Activated naive CD8-positive, alpha-beta T cell (primary cell): ENCODE measurements around the gene PHKB.

Experiments used
- H3K27ac Mint-ChIP-seq: one replicate; pipeline ENCODE4 v1.8.0; 2021; ENCODE audit warnings: mixed read lengths
- H3K27me3 Mint-ChIP-seq: one replicate; pipeline ENCODE4 v1.8.0; 2021; ENCODE audit warnings: mixed read lengths
- H3K36me3 Mint-ChIP-seq: one replicate; pipeline ENCODE4 v1.8.0; 2021; ENCODE audit warnings: mixed read lengths
- H3K4me1 Mint-ChIP-seq: one replicate; pipeline ENCODE4 v1.8.0; 2021; ENCODE audit warnings: low read depth, mixed read lengths
- H3K4me3 Mint-ChIP-seq: one replicate; pipeline ENCODE4 v1.8.0; 2021; ENCODE audit warnings: mild to moderate bottlenecking, mixed read lengths
- H3K9me3 Mint-ChIP-seq: one replicate; pipeline ENCODE4 v1.8.0; 2021; ENCODE audit warnings: low read depth, mixed read lengths

Gene PHKB

DNA sequence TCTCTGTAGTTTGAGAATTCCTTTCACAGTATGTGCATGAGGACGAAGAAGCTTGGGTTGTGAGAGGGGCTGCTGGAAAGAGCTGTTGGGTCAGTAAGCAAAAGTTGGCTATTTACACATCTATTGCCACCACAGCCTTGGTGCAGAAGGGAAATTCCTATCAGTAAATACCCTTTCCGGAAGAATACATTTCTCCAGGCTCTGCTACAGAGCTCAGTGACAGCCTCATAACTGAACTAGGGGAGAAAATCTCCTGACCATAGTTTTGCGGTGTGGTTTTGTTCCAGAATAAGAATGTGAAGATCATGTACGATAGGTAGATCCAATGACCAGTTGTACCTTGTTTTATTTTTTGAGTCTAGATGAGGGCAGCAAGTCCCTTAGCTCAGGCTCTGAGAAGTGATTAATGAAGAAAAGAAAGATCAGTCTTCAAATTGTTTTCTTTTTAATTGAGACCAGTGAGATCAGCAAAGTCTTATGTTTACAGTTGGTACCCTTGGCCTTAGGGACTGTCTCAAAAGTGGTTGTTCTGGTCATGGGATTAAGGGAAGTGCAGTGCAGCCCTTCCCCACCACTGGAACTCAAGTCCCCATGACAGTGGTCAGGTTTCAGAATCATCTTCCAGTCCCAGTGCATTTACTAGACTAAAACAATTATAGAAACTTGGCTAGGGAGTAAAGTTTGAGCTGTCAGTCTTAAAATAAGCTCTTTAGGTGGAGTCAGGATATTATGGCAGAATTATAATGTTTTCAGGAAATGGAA lies 123.5 kb downstream of the PHKB start:
- H3K4me1 Mint-ChIP-seq = no peaks in the 10 kb centered on the region
- no peaks in the 10 kb centered on the region for H3K9me3 Mint-ChIP-seq
- no peaks in the 10 kb centered on the region for H3K27me3 Mint-ChIP-seq
- H3K4me3 Mint-ChIP-seq = no peak overlapping the region
- H3K36me3 Mint-ChIP-seq = peaks cover 12% of the 10 kb centered on the region
- no peak overlapping the region for H3K27ac Mint-ChIP-seq

DNA sequence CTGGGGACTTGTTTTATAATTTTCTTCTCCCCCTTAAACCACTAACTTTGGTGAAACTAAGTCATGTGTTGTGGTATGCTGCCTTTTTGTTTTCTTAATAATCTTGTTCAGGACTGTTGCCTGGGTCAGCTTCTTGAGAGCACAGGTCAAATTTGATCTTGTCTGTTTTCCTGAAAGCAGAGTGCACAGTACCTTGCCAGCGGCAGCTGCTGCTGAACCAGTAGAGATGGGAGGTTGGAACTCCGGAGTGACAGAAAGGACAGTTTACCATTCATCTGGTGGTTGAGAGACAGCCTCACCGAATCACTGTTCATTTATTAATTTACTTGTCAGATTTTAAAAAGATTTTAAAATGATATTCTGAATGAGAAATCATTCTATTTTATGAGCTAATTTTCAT lies 125.0 kb downstream of the PHKB start:
- Mint-ChIP-seq H3K4me3 (no peak overlapping the region), H3K27me3 (no peaks in the 10 kb centered on the region), H3K27ac (no peak overlapping the region), H3K36me3 (peaks cover 16% of the 10 kb centered on the region), H3K4me1 (no peaks in the 10 kb centered on the region), H3K9me3 (no peaks in the 10 kb centered on the region)

DNA sequence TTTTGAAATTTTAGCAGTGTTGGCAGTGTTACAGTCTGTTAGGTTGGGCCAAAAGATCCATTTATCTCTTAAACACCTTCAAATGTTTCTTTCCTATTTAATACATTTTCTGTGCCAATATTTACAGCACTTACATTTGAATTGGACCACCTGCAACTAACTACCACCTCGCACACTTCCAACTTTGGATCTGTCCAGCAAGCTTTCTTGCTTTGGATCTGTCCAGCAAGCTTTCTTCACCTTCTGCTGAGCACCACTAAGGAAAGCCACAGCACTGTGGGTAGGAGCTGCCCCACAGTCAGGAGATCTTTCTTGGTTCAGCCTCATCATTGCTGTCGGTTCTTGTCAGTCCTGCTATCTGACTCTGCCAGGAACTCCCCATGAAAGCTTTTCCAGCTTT lies 129.3 kb downstream of the PHKB start:
- peaks cover 28% of the 10 kb centered on the region for H3K36me3 Mint-ChIP-seq
- H3K27ac Mint-ChIP-seq = no peak overlapping the region
- H3K27me3 Mint-ChIP-seq = no peaks in the 10 kb centered on the region
- no peaks in the 10 kb centered on the region for H3K9me3 Mint-ChIP-seq
- H3K4me1 Mint-ChIP-seq = no peaks in the 10 kb centered on the region
- no peak overlapping the region for H3K4me3 Mint-ChIP-seq

DNA sequence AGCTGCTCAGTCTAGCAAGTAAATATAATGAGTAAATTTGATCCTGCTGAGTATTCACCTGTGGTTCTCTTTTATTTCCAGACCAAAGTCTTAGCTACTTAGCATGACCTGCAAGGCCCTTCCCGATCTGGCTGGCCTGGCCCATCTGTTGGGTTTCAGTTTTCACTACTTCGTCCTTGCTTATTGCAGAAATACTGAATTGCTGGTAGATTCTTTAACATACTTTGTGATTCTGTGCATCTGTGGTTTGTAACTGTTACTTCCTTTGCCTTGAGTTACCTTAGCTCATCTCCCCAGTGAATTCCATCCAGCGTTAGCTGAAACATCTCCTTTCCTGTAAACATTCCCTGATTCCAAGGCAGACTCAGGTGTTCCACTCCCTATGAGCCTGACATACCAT lies 131.1 kb downstream of the PHKB start:
- Mint-ChIP-seq H3K4me1 (no peaks in the 10 kb centered on the region), H3K9me3 (no peaks in the 10 kb centered on the region), H3K36me3 (peaks cover 32% of the 10 kb centered on the region), H3K4me3 (no peak overlapping the region), H3K27ac (no peak overlapping the region), H3K27me3 (no peaks in the 10 kb centered on the region)

DNA sequence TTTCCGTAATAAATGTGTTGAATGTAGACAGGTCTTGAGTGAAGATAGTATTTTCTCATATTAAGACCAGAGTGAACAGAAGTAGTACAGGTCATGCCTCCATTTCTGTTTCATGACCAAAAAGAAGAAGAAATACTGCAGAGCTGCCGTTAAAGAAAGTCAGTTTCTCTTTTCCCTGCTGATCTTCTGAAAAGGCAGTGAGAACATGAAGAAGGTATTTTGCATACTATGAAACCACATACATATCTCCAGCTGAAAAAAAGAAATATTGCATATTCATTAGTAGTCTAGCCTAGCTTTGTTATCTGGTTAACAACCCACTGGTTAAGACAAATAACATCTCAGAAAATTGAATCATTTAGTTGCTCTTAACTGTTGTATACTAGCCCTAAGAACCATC lies 138.4 kb downstream of the PHKB start:
- Mint-ChIP-seq H3K27me3 (no peaks in the 10 kb centered on the region), H3K4me3 (no peak overlapping the region), H3K27ac (no peak overlapping the region), H3K36me3 (peaks cover 26% of the 10 kb centered on the region), H3K9me3 (no peaks in the 10 kb centered on the region), H3K4me1 (peaks cover 6% of the 10 kb centered on the region)

DNA sequence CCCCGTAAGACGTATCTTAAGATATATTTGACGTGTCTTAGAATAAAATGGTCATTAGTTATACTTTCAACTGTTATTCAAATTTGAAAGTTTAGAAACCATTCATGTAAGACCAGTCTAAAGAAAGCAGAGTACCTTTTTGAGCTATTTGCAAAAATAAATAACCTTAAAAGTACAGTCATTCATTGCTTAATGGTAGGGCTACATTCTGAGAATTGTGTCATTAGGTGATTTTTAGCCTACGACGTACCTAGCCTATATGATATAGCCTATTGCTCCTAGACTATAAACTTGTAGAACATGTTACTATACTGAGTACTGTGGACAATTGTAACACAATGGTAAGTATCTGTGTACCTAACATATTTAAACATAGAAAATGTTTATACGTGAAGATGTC lies 139.2 kb downstream of the PHKB start:
- Mint-ChIP-seq H3K9me3 (no peaks in the 10 kb centered on the region), H3K27ac (no peak overlapping the region), H3K27me3 (no peaks in the 10 kb centered on the region), H3K4me1 (peaks cover 6% of the 10 kb centered on the region), H3K4me3 (no peak overlapping the region), H3K36me3 (peaks cover 25% of the 10 kb centered on the region)

DNA sequence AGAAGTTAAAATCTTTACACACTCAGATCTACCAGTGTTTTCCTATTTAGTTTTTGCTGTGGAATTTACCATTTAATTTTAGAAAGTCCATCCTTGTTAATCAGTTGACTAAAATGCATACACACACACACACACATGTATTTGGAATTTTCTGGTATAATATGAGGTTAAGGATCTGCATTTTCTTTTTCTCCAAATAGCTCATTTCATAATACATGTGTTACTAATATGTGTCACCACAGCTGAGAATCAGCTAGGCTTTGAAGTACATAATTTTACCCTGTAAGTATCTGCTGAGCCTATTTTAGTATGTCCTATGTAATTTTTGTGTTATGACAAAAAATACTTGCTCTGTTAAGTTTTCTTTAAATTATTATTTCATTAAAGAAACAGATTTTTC lies 143.2 kb downstream of the PHKB start:
- peaks cover 34% of the 10 kb centered on the region for H3K36me3 Mint-ChIP-seq
- no peaks in the 10 kb centered on the region for H3K9me3 Mint-ChIP-seq
- H3K4me3 Mint-ChIP-seq = no peak overlapping the region
- peaks cover 6% of the 10 kb centered on the region for H3K4me1 Mint-ChIP-seq
- no peaks in the 10 kb centered on the region for H3K27me3 Mint-ChIP-seq
- H3K27ac Mint-ChIP-seq = no peak overlapping the region

DNA sequence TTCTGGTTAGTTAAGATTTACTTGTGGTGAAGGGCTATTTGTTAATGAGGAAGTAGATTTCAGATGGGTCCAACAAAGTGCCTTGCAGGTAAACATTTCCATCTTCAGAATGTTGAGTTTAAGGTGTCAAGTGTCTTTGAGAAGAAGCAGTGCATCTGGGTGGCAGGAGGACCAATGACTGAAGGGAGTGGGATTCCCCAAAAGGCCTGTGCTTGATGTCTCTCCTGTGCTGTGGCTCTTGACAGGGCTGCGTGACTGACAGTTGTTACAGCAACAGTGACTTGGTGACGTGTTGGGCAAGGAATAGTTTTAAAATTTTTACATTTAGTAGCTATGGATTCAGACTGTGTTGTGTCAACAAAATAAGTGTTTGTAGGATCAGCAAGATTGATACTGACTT lies 149.9 kb downstream of the PHKB start:
- no peaks in the 10 kb centered on the region for H3K4me1 Mint-ChIP-seq
- no peak overlapping the region for H3K4me3 Mint-ChIP-seq
- no peak overlapping the region for H3K27ac Mint-ChIP-seq
- H3K9me3 Mint-ChIP-seq = peaks cover 3% of the 10 kb centered on the region
- H3K36me3 Mint-ChIP-seq = peaks cover 47% of the 10 kb centered on the region
- no peaks in the 10 kb centered on the region for H3K27me3 Mint-ChIP-seq

DNA sequence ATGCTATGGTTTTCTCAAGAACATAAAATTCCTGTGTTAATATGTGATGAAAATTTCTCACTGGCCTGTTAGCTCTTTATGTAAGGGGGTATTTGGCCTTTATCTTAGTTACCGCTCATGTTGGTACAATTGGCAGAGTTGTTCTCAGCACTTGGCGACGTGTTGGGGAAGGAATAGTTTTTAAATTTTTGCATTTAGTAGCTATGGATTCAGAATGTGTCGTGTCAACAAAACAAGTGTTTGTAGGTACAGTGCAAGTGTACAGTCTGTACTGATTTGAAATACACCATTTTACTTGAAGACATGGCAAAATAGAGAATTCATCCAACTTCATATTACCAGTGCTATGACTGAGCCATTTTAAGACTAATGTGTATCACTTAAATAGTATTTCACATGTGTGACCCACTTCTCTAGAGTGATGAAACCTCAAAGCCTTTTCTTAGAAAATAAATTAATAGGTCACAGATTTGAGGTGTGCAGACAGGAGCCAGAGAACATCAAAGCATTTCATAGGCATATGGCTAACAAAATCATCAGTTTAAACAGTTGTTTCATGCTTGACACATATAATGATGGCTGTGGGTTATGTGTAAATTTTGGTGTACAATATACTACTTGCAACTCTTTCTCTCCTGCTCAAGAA lies 150.8 kb downstream of the PHKB start:
- no peaks in the 10 kb centered on the region for H3K4me1 Mint-ChIP-seq
- H3K9me3 Mint-ChIP-seq = peaks cover 3% of the 10 kb centered on the region
- no peaks in the 10 kb centered on the region for H3K27me3 Mint-ChIP-seq
- peaks cover 42% of the 10 kb centered on the region for H3K36me3 Mint-ChIP-seq
- no peak overlapping the region for H3K4me3 Mint-ChIP-seq
- H3K27ac Mint-ChIP-seq = no peak overlapping the region

DNA sequence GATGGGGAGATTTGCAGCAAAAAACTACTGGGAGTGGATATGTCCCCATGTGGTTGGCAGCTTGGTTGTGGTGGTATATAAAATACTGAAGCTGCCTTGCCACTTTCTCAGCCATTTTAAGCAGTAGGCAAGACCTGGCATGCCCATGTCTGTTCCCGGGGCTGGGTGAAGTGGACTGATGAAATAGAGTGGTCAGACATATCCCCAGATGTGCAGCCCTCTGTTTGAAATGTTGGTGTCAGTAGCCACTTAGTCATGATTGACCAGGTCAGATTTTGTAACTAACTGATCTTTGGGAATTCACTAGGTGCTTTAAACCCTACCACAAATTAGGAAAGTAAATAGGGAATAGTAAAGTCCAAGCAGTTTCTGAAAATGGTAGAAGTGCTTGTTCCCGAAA lies 151.6 kb downstream of the PHKB start:
- H3K4me1 Mint-ChIP-seq = no peaks in the 10 kb centered on the region
- H3K27me3 Mint-ChIP-seq = no peaks in the 10 kb centered on the region
- no peak overlapping the region for H3K4me3 Mint-ChIP-seq
- H3K36me3 Mint-ChIP-seq = peaks cover 37% of the 10 kb centered on the region
- peaks cover 3% of the 10 kb centered on the region for H3K9me3 Mint-ChIP-seq
- H3K27ac Mint-ChIP-seq = no peak overlapping the region

DNA sequence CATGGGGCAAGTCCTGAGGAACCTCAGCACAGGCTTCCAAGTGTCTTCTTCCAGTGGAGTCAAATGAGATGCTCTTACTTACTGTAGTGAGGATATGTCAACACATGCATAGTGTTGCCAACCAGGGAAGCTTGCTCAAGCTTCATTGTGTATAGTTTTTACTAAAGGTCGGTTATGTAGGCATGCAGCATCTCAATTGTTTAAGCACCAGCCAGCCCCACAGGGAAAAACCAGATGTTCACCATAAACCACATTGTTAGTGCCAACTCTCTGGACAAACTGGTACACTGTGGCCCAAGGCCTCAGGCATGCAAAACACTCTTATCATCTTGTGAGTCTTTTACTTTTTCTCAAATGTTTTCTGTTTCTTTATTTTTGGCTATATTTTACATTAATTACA lies 152.1 kb downstream of the PHKB start:
- Mint-ChIP-seq H3K36me3 (peaks cover 33% of the 10 kb centered on the region), H3K27me3 (no peaks in the 10 kb centered on the region), H3K9me3 (peaks cover 3% of the 10 kb centered on the region)

DNA sequence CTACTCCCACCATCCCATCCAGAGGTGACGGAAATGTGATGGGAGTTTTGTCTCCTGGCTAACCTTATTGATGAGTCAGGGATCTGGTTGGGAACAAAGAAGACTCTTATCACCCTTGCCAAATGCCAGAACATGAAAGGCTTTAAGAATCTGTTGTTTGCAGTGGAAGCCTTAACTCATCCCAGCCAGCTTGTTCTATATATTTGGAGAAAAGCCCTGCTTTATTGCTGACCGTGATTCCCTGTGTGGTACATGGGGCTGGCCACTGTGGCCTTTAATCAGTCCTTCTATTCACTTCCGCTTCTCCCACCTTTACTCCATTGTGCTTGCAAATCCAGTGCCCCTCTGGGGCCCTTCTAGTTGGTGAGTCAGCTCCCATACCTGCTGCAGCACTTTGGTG lies 156.6 kb downstream of the PHKB start:
- H3K4me1 Mint-ChIP-seq = no peaks in the 10 kb centered on the region
- no peak overlapping the region for H3K4me3 Mint-ChIP-seq
- H3K27me3 Mint-ChIP-seq = no peaks in the 10 kb centered on the region
- H3K9me3 Mint-ChIP-seq = peaks cover 3% of the 10 kb centered on the region
- H3K27ac Mint-ChIP-seq = no peak overlapping the region
- H3K36me3 Mint-ChIP-seq = peaks cover 16% of the 10 kb centered on the region

More for the DNA sequence above, 152.1 kb downstream of the PHKB start:
- Mint-ChIP-seq H3K4me3 (no peak overlapping the region), H3K4me1 (no peaks in the 10 kb centered on the region), H3K27ac (no peak overlapping the region)

DNA sequence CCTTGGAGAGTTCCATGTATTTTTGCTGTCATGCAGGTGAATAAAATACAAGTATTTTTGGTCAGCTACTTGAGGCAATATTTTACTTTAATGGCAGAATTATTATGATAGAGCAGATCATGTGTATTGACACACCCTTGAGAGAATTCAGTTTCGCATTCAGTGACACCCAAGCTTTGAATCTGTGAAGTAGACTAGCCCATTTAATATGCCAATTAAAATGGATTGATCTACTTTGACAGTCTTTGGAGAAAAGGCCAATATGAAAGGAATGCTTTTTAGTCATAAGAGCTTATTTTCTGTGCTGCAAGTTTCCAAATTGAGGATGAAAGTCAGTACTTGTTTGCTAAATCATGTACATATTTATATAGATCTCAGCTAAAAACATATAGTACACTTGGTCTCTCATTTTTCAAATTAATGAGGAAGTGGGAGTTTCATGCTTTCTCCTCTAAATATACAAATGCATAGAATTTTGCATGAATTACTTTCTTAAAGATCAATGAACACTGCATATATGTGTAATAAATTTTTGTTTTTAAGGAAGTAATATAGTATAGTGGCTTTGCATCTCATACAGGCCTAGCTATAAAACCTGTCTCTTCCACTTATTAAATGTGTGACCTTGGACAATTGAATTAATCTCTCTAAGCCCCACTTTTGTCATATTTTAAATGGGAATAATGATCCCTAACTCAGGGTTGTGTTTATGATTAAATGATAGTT lies 161.5 kb downstream of the PHKB start:
- no peaks in the 10 kb centered on the region for H3K4me1 Mint-ChIP-seq
- H3K27ac Mint-ChIP-seq = no peak overlapping the region
- no peaks in the 10 kb centered on the region for H3K27me3 Mint-ChIP-seq
- H3K9me3 Mint-ChIP-seq = peaks cover 3% of the 10 kb centered on the region
- H3K4me3 Mint-ChIP-seq = no peak overlapping the region
- peaks cover 22% of the 10 kb centered on the region for H3K36me3 Mint-ChIP-seq

DNA sequence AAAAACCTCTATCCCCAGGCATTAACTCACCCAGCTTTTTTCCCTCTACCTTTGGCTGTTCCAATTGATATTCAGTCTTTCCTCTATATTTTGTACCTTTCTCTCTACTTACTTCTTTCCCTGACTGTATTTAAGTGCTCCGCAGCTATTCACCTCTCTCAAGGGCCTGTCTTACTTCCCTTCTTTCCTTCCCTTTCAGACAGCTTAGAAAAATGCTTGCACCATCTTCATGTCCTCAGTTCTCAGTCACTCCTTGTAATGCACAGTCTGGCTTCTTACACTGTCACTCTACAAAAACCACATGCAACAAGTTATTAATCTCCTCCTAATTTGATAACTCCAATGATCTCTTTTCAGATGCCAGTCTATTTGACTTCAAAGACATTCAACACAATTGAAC lies 163.4 kb downstream of the PHKB start:
- Mint-ChIP-seq H3K27ac (no peak overlapping the region), H3K4me3 (no peak overlapping the region), H3K9me3 (peaks cover 3% of the 10 kb centered on the region), H3K4me1 (no peaks in the 10 kb centered on the region), H3K27me3 (no peaks in the 10 kb centered on the region), H3K36me3 (peaks cover 23% of the 10 kb centered on the region)

DNA sequence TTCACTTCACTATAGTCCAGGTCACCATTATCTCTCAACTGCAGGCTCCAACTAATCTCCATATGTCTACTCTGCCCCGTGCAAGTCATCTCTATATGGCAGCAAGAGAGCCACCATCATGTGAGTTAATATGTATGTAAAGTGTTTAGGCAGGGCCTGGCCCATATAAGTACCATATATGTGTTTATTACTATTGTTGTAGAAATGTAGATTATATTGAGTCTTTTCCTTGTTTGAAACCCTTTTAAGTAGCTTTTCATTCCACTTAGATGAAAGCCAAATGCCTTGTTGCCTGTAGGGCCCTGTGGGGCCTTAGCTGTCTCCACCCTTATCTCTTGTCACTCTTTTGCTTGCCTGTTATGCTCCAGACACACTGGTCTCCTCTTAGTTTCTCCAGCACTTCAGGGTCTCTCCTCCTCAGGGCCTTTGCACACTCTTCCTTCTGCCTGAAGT lies 164.0 kb downstream of the PHKB start:
- Mint-ChIP-seq H3K4me1 (no peaks in the 10 kb centered on the region), H3K27me3 (no peaks in the 10 kb centered on the region), H3K9me3 (peaks cover 3% of the 10 kb centered on the region), H3K36me3 (peaks cover 23% of the 10 kb centered on the region), H3K27ac (no peak overlapping the region), H3K4me3 (no peak overlapping the region)
